SU-DHL-6 (cell line): Measurements from ENCODE around the gene CSNK1D.

Source experiments
- H2AFZ ChIP-seq: fragments of 200-600 bp; sonication (generic); 2 replicates; pipeline ENCODE4 v1.6.1; 2014; ENCODE audit warnings: low read depth, mild to moderate bottlenecking, moderate library complexity, mixed read lengths, antibody characterized with exemption, low read length; ENCODE audit not compliant: severe bottlenecking
- H3F3A ChIP-seq: fragments of 200-600 bp; shearing (Covaris generic); 2 replicates; pipeline ENCODE4 v1.6.0; 2016; ENCODE audit warnings: antibody characterized with exemption, mild to moderate bottlenecking; ENCODE audit not compliant: insufficient read depth
- H3K27ac ChIP-seq: fragments of 200-600 bp; sonication (generic); 2 replicates; pipeline ENCODE4 v1.5.1; 2016; ENCODE audit warnings: low read depth, mild to moderate bottlenecking, low read length, moderate library complexity, mixed read lengths
- H3K27me3 ChIP-seq: fragments of 200-600 bp; sonication (generic), shearing (Covaris generic); 2 replicates; pipeline ENCODE4 v1.6.0; 2014; ENCODE audit warnings: mild to moderate bottlenecking, low read length
- H3K36me3 ChIP-seq: fragments of 200-600 bp; sonication (generic); 2 replicates; pipeline ENCODE4 v1.6.1; 2014; ENCODE audit warnings: mild to moderate bottlenecking, low read length, mixed read lengths
- H3K4me2 ChIP-seq: fragments of 300-600, 200-600 bp; shearing (Covaris generic), sonication (generic); 2 replicates; pipeline ENCODE4 v1.6.0; 2014; ENCODE audit warnings: low read length, low read depth, mild to moderate bottlenecking; ENCODE audit not compliant: poor library complexity, severe bottlenecking
- H3K4me3 ChIP-seq: fragments of 200-600 bp; sonication (generic); 2 replicates; pipeline ENCODE4 v1.5.1; 2014; ENCODE audit warnings: antibody characterized with exemption, low read length, mild to moderate bottlenecking, mixed read lengths; ENCODE audit not compliant: insufficient read depth, poor library complexity, severe bottlenecking
- H3K79me2 ChIP-seq: fragments of 200-600 bp; sonication (generic); 2 replicates; pipeline ENCODE4 v1.6.1; 2014; ENCODE audit warnings: mild to moderate bottlenecking, low read length, moderate library complexity; ENCODE audit not compliant: insufficient read depth
- H3K9ac ChIP-seq: fragments of 200-600 bp; sonication (generic); 2 replicates; pipeline ENCODE4 v1.7.0; 2014; ENCODE audit warnings: mild to moderate bottlenecking, low read length
- H3K9me2 ChIP-seq: fragments of 200-600 bp; sonication (generic); replicated peaks from 2 replicates; pipeline ENCODE4 v1.6.1; 2014; ENCODE audit warnings: low read length; ENCODE audit not compliant: insufficient read depth
- H3K9me3 ChIP-seq: fragments of 200-600 bp; sonication (generic); 2 replicates; pipeline ENCODE4 v1.6.1; 2014; ENCODE audit warnings: low read length, mixed read lengths; ENCODE audit not compliant: insufficient read depth
- H4K20me1 ChIP-seq: fragments of 200-600 bp; sonication (generic); 2 replicates; pipeline ENCODE4 v1.6.1; 2014; ENCODE audit warnings: low read depth, mild to moderate bottlenecking, antibody characterized with exemption, low read length, moderate library complexity, mixed read lengths
- CTCF ChIP-seq: fragments of 200-600 bp; sonication (generic); IDR thresholded peaks from one replicate; pipeline ENCODE4 v1.5.1; 2017; ENCODE audit warnings: antibody characterized with exemption, mild to moderate bottlenecking, low read length, moderate library complexity; ENCODE audit not compliant: insufficient read depth, poor library complexity, severe bottlenecking
- EZH2phosphoT487 ChIP-seq: fragments of 200-600 bp; sonication (generic), shearing (Covaris generic); conservative IDR thresholded peaks from 2 replicates; pipeline ENCODE4 v1.6.1; 2018; ENCODE audit warnings: mild to moderate bottlenecking, antibody characterized with exemption, low read length, moderate library complexity, mixed read lengths

CSNK1D gene

GRCh38 chr17:82202981-82203380, 70.5 kb downstream of the CSNK1D start:
- no peak overlapping the region for H2AFZ ChIP-seq
- no peak overlapping the region for H3K4me3 ChIP-seq
- H3K36me3 ChIP-seq: no peaks in the 10 kb centered on the region
- H3K9ac ChIP-seq: no peak overlapping the region
- no peak overlapping the region for H3K4me2 ChIP-seq
- no peaks in the 10 kb centered on the region for H3K9me3 ChIP-seq
- H3K27me3 ChIP-seq: no peaks in the 10 kb centered on the region
- no peak for TF ChIP-seq EZH2phosphoT487
- TF ChIP-seq CTCF: no peak
- H3K27ac ChIP-seq: no peak overlapping the region
- no peaks in the 10 kb centered on the region for H3K79me2 ChIP-seq
- no peaks in the 10 kb centered on the region for H3F3A ChIP-seq
- H4K20me1 ChIP-seq: no peaks in the 10 kb centered on the region
- H3K9me2 ChIP-seq: no peaks in the 10 kb centered on the region

GRCh38 chr17:82201498-82201910, 72.0 kb downstream of the CSNK1D start:
- Histone ChIP-seq H2AFZ (no peak overlapping the region), H3K9ac (no peak overlapping the region)
- TF ChIP-seq EZH2phosphoT487 (no peak), CTCF (no peak)

GRCh38 chr17:82200743-82201497, 72.6 kb downstream of the CSNK1D start:
- Histone ChIP-seq H3K36me3 (no peaks in the 10 kb centered on the region), H3K4me2 (no peak overlapping the region), H3K9me3 (no peaks in the 10 kb centered on the region), H2AFZ (no peak overlapping the region), H3K4me3 (no peak overlapping the region), H4K20me1 (no peaks in the 10 kb centered on the region), H3K9me2 (no peaks in the 10 kb centered on the region), H3K9ac (no peak overlapping the region), H3K79me2 (no peaks in the 10 kb centered on the region), H3F3A (no peaks in the 10 kb centered on the region), H3K27ac (no peak overlapping the region), H3K27me3 (no peaks in the 10 kb centered on the region)
- no peak for TF ChIP-seq EZH2phosphoT487
- no peak for TF ChIP-seq CTCF

More at GRCh38 chr17:82201498-82201910, 72.0 kb downstream of the CSNK1D start:
- Histone ChIP-seq H3K9me3 (no peaks in the 10 kb centered on the region), H3K36me3 (no peaks in the 10 kb centered on the region), H4K20me1 (no peaks in the 10 kb centered on the region), H3F3A (no peaks in the 10 kb centered on the region), H3K27ac (no peak overlapping the region), H3K79me2 (no peaks in the 10 kb centered on the region), H3K4me3 (no peak overlapping the region), H3K9me2 (no peaks in the 10 kb centered on the region), H3K4me2 (no peak overlapping the region), H3K27me3 (no peaks in the 10 kb centered on the region)
